Left ventricle myocardium inferior (tissue), 1 donor: ENCODE results near the gene CCDC187. TPM values are rescaled to one million over a fixed set of nuclear protein-coding genes. Genes with fewer than 3 reads are reported as not detected.
"Not testable (repeated sequence)": the region's sequence is repeated elsewhere in the genome, so short reads cannot be mapped to it uniquely, and the experiment has no call there.

ENCODE experiments used
- DNase-seq: peaks from one replicate; pipeline ENCODE4 v3.0.0-alpha.2; 2020
- H3K27ac ChIP-seq: fragments of 200-600 bp; replicated peaks from 2 replicates; pipeline ENCODE4 v1.8.0; 2021
- H3K27me3 ChIP-seq: fragments of 200-600 bp; 2 replicates; pipeline ENCODE4 v1.8.0; 2021; ENCODE audit warnings: low read depth
- H3K36me3 ChIP-seq: fragments of 200-600 bp; 2 replicates; pipeline ENCODE4 v1.8.0; 2021
- H3K4me1 ChIP-seq: fragments of 200-600 bp; 2 replicates; pipeline ENCODE4 v1.8.0; 2021
- H3K4me3 ChIP-seq: fragments of 200-600 bp; 2 replicates; pipeline ENCODE4 v1.8.0; 2021; ENCODE audit warnings: mild to moderate bottlenecking, moderate library complexity
- H3K9me3 ChIP-seq: fragments of 200-600 bp; replicated peaks from 2 replicates; pipeline ENCODE4 v1.8.0; 2021
- intact Hi-C: fragments of 100-400 bp; cut with micrococcal nuclease; formaldehyde crosslinking; loops from one replicate; pipeline ENCODE4 v1.11.0; 2022
- long read RNA-seq: library from polyadenylated mRNA; unstranded; transcript quantifications from one replicate; pipeline ENCODE4 v2.0.0, GENCODE V29; 2021
- total RNA-seq: library from RNA; stranded (reverse); fragmentation: NEBNext Ultra II Directional; extraction: Animal tissue kit (Norgen Biotek cat#: 25700); gene quantifications from one replicate; pipeline ENCODE4 v1.2.1, GENCODE V29; 2021
- TF ChIP-seq, protein P1 (sequence below): fragments of 200-600 bp; IDR thresholded peaks from 2 replicates; pipeline ENCODE4 v1.8.0; 2021; ENCODE audit warnings: antibody characterized with exemption, mild to moderate bottlenecking, borderline replicate concordance
- donor health status: DM: no; HTN: yes; CAD: no; lungs with severe emphysema.

CCDC187 gene
- not detected for total RNA-seq
- long read RNA-seq = 0 reads

- TF ChIP-seq, protein P1, sequence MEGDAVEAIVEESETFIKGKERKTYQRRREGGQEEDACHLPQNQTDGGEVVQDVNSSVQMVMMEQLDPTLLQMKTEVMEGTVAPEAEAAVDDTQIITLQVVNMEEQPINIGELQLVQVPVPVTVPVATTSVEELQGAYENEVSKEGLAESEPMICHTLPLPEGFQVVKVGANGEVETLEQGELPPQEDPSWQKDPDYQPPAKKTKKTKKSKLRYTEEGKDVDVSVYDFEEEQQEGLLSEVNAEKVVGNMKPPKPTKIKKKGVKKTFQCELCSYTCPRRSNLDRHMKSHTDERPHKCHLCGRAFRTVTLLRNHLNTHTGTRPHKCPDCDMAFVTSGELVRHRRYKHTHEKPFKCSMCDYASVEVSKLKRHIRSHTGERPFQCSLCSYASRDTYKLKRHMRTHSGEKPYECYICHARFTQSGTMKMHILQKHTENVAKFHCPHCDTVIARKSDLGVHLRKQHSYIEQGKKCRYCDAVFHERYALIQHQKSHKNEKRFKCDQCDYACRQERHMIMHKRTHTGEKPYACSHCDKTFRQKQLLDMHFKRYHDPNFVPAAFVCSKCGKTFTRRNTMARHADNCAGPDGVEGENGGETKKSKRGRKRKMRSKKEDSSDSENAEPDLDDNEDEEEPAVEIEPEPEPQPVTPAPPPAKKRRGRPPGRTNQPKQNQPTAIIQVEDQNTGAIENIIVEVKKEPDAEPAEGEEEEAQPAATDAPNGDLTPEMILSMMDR = no peak
- intact Hi-C loops = no loop called here
- Histone ChIP-seq H3K27ac (no peak within 1 kb of the TSS), H3K9me3 (no peaks in the 10 kb centered on the region), H3K27me3 (peaks cover 47% of the 10 kb centered on the region), H3K4me3 (no peak within 1 kb of the TSS), H3K36me3 (no peaks in the 10 kb centered on the region), H3K4me1 (no peaks in the 10 kb centered on the region)
- DNase-seq = no peak
Observed at GRCh38 chr9:136303825-136304416, at the start of gene CCDC187. CCDC187 (minus strand) TSS chr9:136304094; CDS start chr9:136303830, 264 bp downstream.

DNA sequence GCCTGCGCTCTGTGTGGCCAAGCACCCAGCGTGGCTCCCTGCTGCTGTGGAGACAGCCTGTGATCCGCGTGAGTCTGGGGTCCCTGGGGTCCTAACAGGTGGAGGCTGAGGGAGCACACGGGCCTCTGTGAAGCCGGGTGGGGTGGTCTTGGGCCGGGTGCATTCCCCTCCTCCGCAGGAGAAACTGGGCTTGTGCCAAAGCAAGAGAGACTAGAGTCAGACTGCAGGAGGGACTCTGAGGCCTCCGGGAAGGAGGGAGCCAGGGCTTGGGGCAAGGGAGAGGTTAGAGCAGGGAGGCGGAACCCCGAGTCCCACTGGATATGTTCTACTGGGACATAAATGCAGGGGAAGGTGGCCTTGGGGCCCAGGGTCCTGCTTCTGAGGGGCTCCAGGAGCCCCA, 49.2 kb upstream of the CCDC187 start:
- TF ChIP-seq, protein P1 = no peak
- H3K27ac ChIP-seq = peak overlapping the region; percentile 93
- intact Hi-C loops = no loop called here

DNA sequence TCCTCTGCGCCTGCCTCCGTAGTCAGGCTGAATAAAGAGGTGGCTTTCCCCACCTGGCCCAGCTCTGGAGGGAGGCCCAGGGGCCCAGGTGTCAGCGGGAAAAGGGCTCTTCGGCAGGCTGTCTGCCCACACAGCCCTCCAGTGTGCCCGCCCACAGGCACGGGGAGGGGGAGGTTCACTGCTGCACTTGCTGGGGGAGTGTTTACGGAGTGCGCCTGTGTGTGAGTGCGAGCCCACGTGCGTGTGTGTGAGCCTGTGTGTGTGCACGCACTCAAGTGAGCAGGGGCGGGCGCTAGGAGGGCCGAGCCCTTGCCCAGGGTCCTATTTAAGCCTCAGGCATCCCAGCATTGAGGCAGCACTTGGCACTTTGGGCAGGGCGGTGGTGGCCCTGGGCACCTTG, 48.8 kb upstream of the CCDC187 start:
- TF ChIP-seq, protein P1 = no peak
- DNase-seq = no peak
- Histone ChIP-seq H3K27ac (peak overlapping the region; percentile 93), H3K4me3 (peak overlapping the region; percentile 64), H3K9me3 (no peaks in the 10 kb centered on the region), H3K27me3 (no peaks in the 10 kb centered on the region), H3K4me1 (peaks cover 41% of the 10 kb centered on the region), H3K36me3 (peaks cover 31% of the 10 kb centered on the region)
- intact Hi-C loops = no loop called here

More for the DNA sequence above, 49.2 kb upstream of the CCDC187 start:
- no peak for DNase-seq
- peaks cover 44% of the 10 kb centered on the region for H3K4me1 ChIP-seq
- H3K4me3 ChIP-seq = peak overlapping the region; percentile 64
- no peaks in the 10 kb centered on the region for H3K9me3 ChIP-seq
- H3K27me3 ChIP-seq = no peaks in the 10 kb centered on the region
- peaks cover 31% of the 10 kb centered on the region for H3K36me3 ChIP-seq

- H3K4me3 ChIP-seq, DNase-seq, H3K27me3 ChIP-seq, intact Hi-C loops, H3K27ac ChIP-seq, H3K9me3 ChIP-seq: not testable (repeated sequence)
- H3K36me3 ChIP-seq = peaks cover 22% of the 10 kb centered on the region
- H3K4me1 ChIP-seq = peaks cover 41% of the 10 kb centered on the region
Observed at GRCh38 chr9:136351868-136352267, 48.0 kb upstream of the CCDC187 start.

DNA sequence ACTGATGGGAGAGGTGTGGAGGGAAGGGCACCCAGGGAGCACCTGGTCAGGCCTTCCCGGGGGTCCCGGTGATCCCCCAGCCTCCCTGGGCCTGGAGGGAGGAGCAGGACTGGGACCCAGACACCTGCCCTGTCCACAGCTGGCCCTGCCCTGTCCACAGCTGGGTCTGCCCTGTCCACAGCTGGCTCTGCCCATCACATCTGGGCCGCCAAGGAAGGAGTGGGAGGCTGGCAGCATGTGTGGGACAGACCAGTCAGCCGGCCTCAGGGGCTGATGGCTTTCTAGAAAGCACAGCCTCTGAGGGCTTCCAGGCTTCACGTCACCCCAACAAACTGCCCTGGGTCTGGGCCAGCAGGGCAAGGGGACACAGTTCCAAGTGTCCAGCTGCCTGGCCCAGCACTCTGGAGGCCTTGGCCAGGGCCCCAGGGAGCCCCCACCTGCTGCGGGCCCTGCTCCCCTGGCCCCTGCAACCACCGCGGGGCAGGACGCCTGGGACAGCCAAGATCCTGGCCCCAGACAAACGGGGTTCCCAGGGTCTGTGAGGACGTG, 47.4 kb upstream of the CCDC187 start:
- H3K9me3 ChIP-seq = no peaks in the 10 kb centered on the region
- TF ChIP-seq, protein P1 = no peak
- H3K36me3 ChIP-seq = peaks cover 17% of the 10 kb centered on the region
- no peak overlapping the region for H3K27ac ChIP-seq
- DNase-seq = no peak
- intact Hi-C loops = no loop called here
- H3K27me3 ChIP-seq = no peaks in the 10 kb centered on the region
- H3K4me1 ChIP-seq = peaks cover 39% of the 10 kb centered on the region
- no peak overlapping the region for H3K4me3 ChIP-seq

DNA sequence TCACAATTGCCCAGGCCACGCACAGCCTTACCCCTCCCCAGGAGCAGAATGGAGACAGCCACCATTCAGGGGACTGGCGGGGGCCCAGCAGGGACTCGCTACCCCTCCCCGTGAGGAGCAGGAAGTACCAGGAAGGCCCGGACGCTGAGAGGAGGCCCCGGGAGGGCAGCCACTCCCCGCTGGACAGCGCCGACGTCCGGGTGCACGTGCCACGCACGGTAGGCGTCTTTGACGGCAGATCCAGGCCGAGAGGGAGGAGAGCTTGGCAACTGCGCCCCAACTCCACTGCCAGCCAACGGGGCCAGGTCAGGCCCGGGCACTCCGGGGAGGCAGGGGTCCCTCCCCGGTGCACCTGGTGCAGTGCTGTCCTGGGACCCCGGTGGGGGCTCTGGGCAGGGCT, 45.7 kb upstream of the CCDC187 start:
- H3K4me1 ChIP-seq = peaks cover 44% of the 10 kb centered on the region

More for the DNA sequence above, 45.7 kb upstream of the CCDC187 start:
- no peak overlapping the region for H3K4me3 ChIP-seq
- no peak for DNase-seq
- intact Hi-C loops = no loop called here
- no peaks in the 10 kb centered on the region for H3K27me3 ChIP-seq
- peaks cover 9% of the 10 kb centered on the region for H3K36me3 ChIP-seq
- no peaks in the 10 kb centered on the region for H3K9me3 ChIP-seq
- TF ChIP-seq, protein P1 = no peak
- no peak overlapping the region for H3K27ac ChIP-seq
